ENCODE results near the gene ARHGEF10L.

Gene ARHGEF10L

GRCh38 chr1:17717594-17718535, 178.4 kb downstream of the ARHGEF10L start:
- no peaks in the 10 kb centered on the region for H3K36me3 ChIP-seq (ENCODE audit: control insufficient read depth in 1 of 2, insufficient read depth in 2 of 2, low read length in 2 of 2)
- H3K4me3 ChIP-seq (ENCODE audit: low read depth in 1 of 2, low read length in 2 of 2) = no peak overlapping the region
- no peaks in the 10 kb centered on the region for H3K9me3 ChIP-seq (ENCODE audit: control insufficient read depth in 1 of 2, low read length in 2 of 2)
- H3K27ac ChIP-seq (ENCODE audit: low read length) = no peak overlapping the region
- no peaks in the 10 kb centered on the region for H3K4me1 ChIP-seq (ENCODE audit: control insufficient read depth in 1 of 2, insufficient read depth in 2 of 2, low read length in 2 of 2)
- H3K27me3 ChIP-seq (ENCODE audit: low read depth, low read length) = peaks cover 2% of the 10 kb centered on the region

GRCh38 chr1:17719874-17720273, 180.4 kb downstream of the ARHGEF10L start:
- H3K4me1 ChIP-seq (ENCODE audit: control insufficient read depth in 1 of 2, insufficient read depth in 2 of 2, low read length in 2 of 2) = no peaks in the 10 kb centered on the region

GRCh38 chr1:17721444-17721843, 181.9 kb downstream of the ARHGEF10L start:
- Histone ChIP-seq H3K4me3 (ENCODE audit: low read depth in 1 of 2, low read length in 2 of 2) (no peak overlapping the region), H3K36me3 (ENCODE audit: control insufficient read depth in 1 of 2, insufficient read depth in 2 of 2, low read length in 2 of 2) (no peaks in the 10 kb centered on the region), H3K9me3 (ENCODE audit: control insufficient read depth in 1 of 2, low read length in 2 of 2) (no peaks in the 10 kb centered on the region), H3K27ac (ENCODE audit: low read length) (no peak overlapping the region), H3K27me3 (ENCODE audit: low read depth, low read length) (peaks cover 7% of the 10 kb centered on the region), H3K4me1 (ENCODE audit: control insufficient read depth in 1 of 2, insufficient read depth in 2 of 2, low read length in 2 of 2) (no peaks in the 10 kb centered on the region)

More at GRCh38 chr1:17719874-17720273, 180.4 kb downstream of the ARHGEF10L start:
- peaks cover 7% of the 10 kb centered on the region for H3K27me3 ChIP-seq (ENCODE audit: low read depth, low read length)
- H3K4me3 ChIP-seq (ENCODE audit: low read depth in 1 of 2, low read length in 2 of 2) = no peak overlapping the region
- no peaks in the 10 kb centered on the region for H3K9me3 ChIP-seq (ENCODE audit: control insufficient read depth in 1 of 2, low read length in 2 of 2)
- H3K27ac ChIP-seq (ENCODE audit: low read length) = no peak overlapping the region
- H3K36me3 ChIP-seq (ENCODE audit: control insufficient read depth in 1 of 2, insufficient read depth in 2 of 2, low read length in 2 of 2) = no peaks in the 10 kb centered on the region

GRCh38 chr1:17723684-17724083, 184.2 kb downstream of the ARHGEF10L start:
- Histone ChIP-seq H3K4me3 (ENCODE audit: low read depth in 1 of 2, low read length in 2 of 2) (no peak overlapping the region), H3K36me3 (ENCODE audit: control insufficient read depth in 1 of 2, insufficient read depth in 2 of 2, low read length in 2 of 2) (no peaks in the 10 kb centered on the region), H3K4me1 (ENCODE audit: control insufficient read depth in 1 of 2, insufficient read depth in 2 of 2, low read length in 2 of 2) (no peaks in the 10 kb centered on the region), H3K9me3 (ENCODE audit: control insufficient read depth in 1 of 2, low read length in 2 of 2) (no peaks in the 10 kb centered on the region), H3K27ac (ENCODE audit: low read length) (no peak overlapping the region), H3K27me3 (ENCODE audit: low read depth, low read length) (peaks cover 7% of the 10 kb centered on the region)

- no peak overlapping the region for H3K4me3 ChIP-seq (ENCODE audit: low read depth in 1 of 2, low read length in 2 of 2)
- H3K27ac ChIP-seq (ENCODE audit: low read length) = no peak overlapping the region
Observed at GRCh38 chr1:17724150-17724549, 184.7 kb downstream of the ARHGEF10L start.

GRCh38 chr1:17725084-17725719, 185.7 kb downstream of the ARHGEF10L start:
- Histone ChIP-seq H3K4me3 (ENCODE audit: low read depth in 1 of 2, low read length in 2 of 2) (no peak overlapping the region), H3K36me3 (ENCODE audit: control insufficient read depth in 1 of 2, insufficient read depth in 2 of 2, low read length in 2 of 2) (no peaks in the 10 kb centered on the region), H3K27ac (ENCODE audit: low read length) (no peak overlapping the region), H3K27me3 (ENCODE audit: low read depth, low read length) (peaks cover 7% of the 10 kb centered on the region), H3K4me1 (ENCODE audit: control insufficient read depth in 1 of 2, insufficient read depth in 2 of 2, low read length in 2 of 2) (no peaks in the 10 kb centered on the region), H3K9me3 (ENCODE audit: control insufficient read depth in 1 of 2, low read length in 2 of 2) (no peaks in the 10 kb centered on the region)

More at GRCh38 chr1:17724150-17724549, 184.7 kb downstream of the ARHGEF10L start:
- no peaks in the 10 kb centered on the region for H3K36me3 ChIP-seq (ENCODE audit: control insufficient read depth in 1 of 2, insufficient read depth in 2 of 2, low read length in 2 of 2)
- H3K4me1 ChIP-seq (ENCODE audit: control insufficient read depth in 1 of 2, insufficient read depth in 2 of 2, low read length in 2 of 2) = no peaks in the 10 kb centered on the region
- no peaks in the 10 kb centered on the region for H3K9me3 ChIP-seq (ENCODE audit: control insufficient read depth in 1 of 2, low read length in 2 of 2)
- peaks cover 7% of the 10 kb centered on the region for H3K27me3 ChIP-seq (ENCODE audit: low read depth, low read length)

GRCh38 chr1:17725811-17726582, 186.5 kb downstream of the ARHGEF10L start:
- no peak overlapping the region for H3K4me3 ChIP-seq (ENCODE audit: low read depth in 1 of 2, low read length in 2 of 2)
- no peak overlapping the region for H3K27ac ChIP-seq (ENCODE audit: low read length)
- H3K9me3 ChIP-seq (ENCODE audit: control insufficient read depth in 1 of 2, low read length in 2 of 2) = no peaks in the 10 kb centered on the region
- H3K36me3 ChIP-seq (ENCODE audit: control insufficient read depth in 1 of 2, insufficient read depth in 2 of 2, low read length in 2 of 2) = no peaks in the 10 kb centered on the region
- H3K4me1 ChIP-seq (ENCODE audit: control insufficient read depth in 1 of 2, insufficient read depth in 2 of 2, low read length in 2 of 2) = no peaks in the 10 kb centered on the region
- peaks cover 7% of the 10 kb centered on the region for H3K27me3 ChIP-seq (ENCODE audit: low read depth, low read length)

- Histone ChIP-seq H3K9me3 (ENCODE audit: control insufficient read depth in 1 of 2, low read length in 2 of 2) (no peaks in the 10 kb centered on the region), H3K27ac (ENCODE audit: low read length) (no peak overlapping the region), H3K36me3 (ENCODE audit: control insufficient read depth in 1 of 2, insufficient read depth in 2 of 2, low read length in 2 of 2) (no peaks in the 10 kb centered on the region), H3K4me1 (ENCODE audit: control insufficient read depth in 1 of 2, insufficient read depth in 2 of 2, low read length in 2 of 2) (no peaks in the 10 kb centered on the region), H3K4me3 (ENCODE audit: low read depth in 1 of 2, low read length in 2 of 2) (no peak overlapping the region), H3K27me3 (ENCODE audit: low read depth, low read length) (peaks cover 8% of the 10 kb centered on the region)
Observed at GRCh38 chr1:17728123-17728712, 188.7 kb downstream of the ARHGEF10L start.

- no peak overlapping the region for H3K27ac ChIP-seq (ENCODE audit: low read length)
- H3K4me1 ChIP-seq (ENCODE audit: control insufficient read depth in 1 of 2, insufficient read depth in 2 of 2, low read length in 2 of 2) = no peaks in the 10 kb centered on the region
Observed at GRCh38 chr1:17729248-17729647, 189.8 kb downstream of the ARHGEF10L start.

GRCh38 chr1:17729909-17730308, 190.4 kb downstream of the ARHGEF10L start:
- H3K4me3 ChIP-seq (ENCODE audit: low read depth in 1 of 2, low read length in 2 of 2) = no peak overlapping the region
- no peaks in the 10 kb centered on the region for H3K4me1 ChIP-seq (ENCODE audit: control insufficient read depth in 1 of 2, insufficient read depth in 2 of 2, low read length in 2 of 2)
- H3K36me3 ChIP-seq (ENCODE audit: control insufficient read depth in 1 of 2, insufficient read depth in 2 of 2, low read length in 2 of 2) = no peaks in the 10 kb centered on the region
- no peaks in the 10 kb centered on the region for H3K9me3 ChIP-seq (ENCODE audit: control insufficient read depth in 1 of 2, low read length in 2 of 2)
- peaks cover 6% of the 10 kb centered on the region for H3K27me3 ChIP-seq (ENCODE audit: low read depth, low read length)
- no peak overlapping the region for H3K27ac ChIP-seq (ENCODE audit: low read length)

More at GRCh38 chr1:17729248-17729647, 189.8 kb downstream of the ARHGEF10L start:
- Histone ChIP-seq H3K27me3 (ENCODE audit: low read depth, low read length) (peaks cover 6% of the 10 kb centered on the region), H3K4me3 (ENCODE audit: low read depth in 1 of 2, low read length in 2 of 2) (no peak overlapping the region), H3K9me3 (ENCODE audit: control insufficient read depth in 1 of 2, low read length in 2 of 2) (no peaks in the 10 kb centered on the region), H3K36me3 (ENCODE audit: control insufficient read depth in 1 of 2, insufficient read depth in 2 of 2, low read length in 2 of 2) (no peaks in the 10 kb centered on the region)

GRCh38 chr1:17731460-17731859, 192.0 kb downstream of the ARHGEF10L start:
- H3K27me3 ChIP-seq (ENCODE audit: low read depth, low read length) = peaks cover 10% of the 10 kb centered on the region
- H3K36me3 ChIP-seq (ENCODE audit: control insufficient read depth in 1 of 2, insufficient read depth in 2 of 2, low read length in 2 of 2) = no peaks in the 10 kb centered on the region
- no peaks in the 10 kb centered on the region for H3K9me3 ChIP-seq (ENCODE audit: control insufficient read depth in 1 of 2, low read length in 2 of 2)
- H3K4me3 ChIP-seq (ENCODE audit: low read depth in 1 of 2, low read length in 2 of 2) = no peak overlapping the region
- H3K27ac ChIP-seq (ENCODE audit: low read length) = no peak overlapping the region
- no peaks in the 10 kb centered on the region for H3K4me1 ChIP-seq (ENCODE audit: control insufficient read depth in 1 of 2, insufficient read depth in 2 of 2, low read length in 2 of 2)

Measured in muscle layer of duodenum (tissue), 2 donors.